Type B pancreatic cell (in vitro differentiated cells): Measurements from ENCODE around the gene SELENOK. TPM values are rescaled to one million over a fixed set of nuclear protein-coding genes. Genes with fewer than 3 reads are reported as not detected.

ENCODE experiments used
- DNase-seq: peaks from one replicate; pipeline ENCODE4 v3.0.0; 2021; ENCODE audit warnings: mixed read lengths; ENCODE audit not compliant: unreplicated experiment; ENCODE audit errors: extremely low spot score
- H3K27ac Mint-ChIP-seq: 2 replicates; pipeline ENCODE4 v1.8.0; 2021; ENCODE audit warnings: mild to moderate bottlenecking, mixed read lengths
- H3K27me3 Mint-ChIP-seq: 2 replicates; pipeline ENCODE4 v1.8.0; 2021; ENCODE audit warnings: mixed read lengths
- H3K36me3 Mint-ChIP-seq: 2 replicates; pipeline ENCODE4 v1.8.0; 2021; ENCODE audit warnings: mixed read lengths
- H3K4me1 Mint-ChIP-seq: one replicate; pipeline ENCODE4 v1.8.0; 2021; ENCODE audit warnings: mixed read lengths; ENCODE audit not compliant: unreplicated experiment
- H3K4me3 Mint-ChIP-seq: 2 replicates; pipeline ENCODE4 v1.8.0; 2021; ENCODE audit warnings: mild to moderate bottlenecking, mixed read lengths
- H3K9me3 Mint-ChIP-seq: 2 replicates; pipeline ENCODE4 v1.8.0; 2021; ENCODE audit warnings: mixed read lengths
- CTCF ChIP-seq: fragments of 200-600 bp; sonication (generic); conservative IDR thresholded peaks from 2 replicates; pipeline ENCODE4 v1.5.0; 2021; ENCODE audit warnings: antibody characterized with exemption, mild to moderate bottlenecking
- total RNA-seq: library from RNA; stranded (reverse); gene quantifications from 2 replicates; pipeline ENCODE4 v1.2.1, GENCODE V29; 2021; ENCODE audit warnings: low replicate concordance

SELENOK gene
- total RNA-seq, 1 donor from 2014 or later = 46.8 TPM

DNA sequence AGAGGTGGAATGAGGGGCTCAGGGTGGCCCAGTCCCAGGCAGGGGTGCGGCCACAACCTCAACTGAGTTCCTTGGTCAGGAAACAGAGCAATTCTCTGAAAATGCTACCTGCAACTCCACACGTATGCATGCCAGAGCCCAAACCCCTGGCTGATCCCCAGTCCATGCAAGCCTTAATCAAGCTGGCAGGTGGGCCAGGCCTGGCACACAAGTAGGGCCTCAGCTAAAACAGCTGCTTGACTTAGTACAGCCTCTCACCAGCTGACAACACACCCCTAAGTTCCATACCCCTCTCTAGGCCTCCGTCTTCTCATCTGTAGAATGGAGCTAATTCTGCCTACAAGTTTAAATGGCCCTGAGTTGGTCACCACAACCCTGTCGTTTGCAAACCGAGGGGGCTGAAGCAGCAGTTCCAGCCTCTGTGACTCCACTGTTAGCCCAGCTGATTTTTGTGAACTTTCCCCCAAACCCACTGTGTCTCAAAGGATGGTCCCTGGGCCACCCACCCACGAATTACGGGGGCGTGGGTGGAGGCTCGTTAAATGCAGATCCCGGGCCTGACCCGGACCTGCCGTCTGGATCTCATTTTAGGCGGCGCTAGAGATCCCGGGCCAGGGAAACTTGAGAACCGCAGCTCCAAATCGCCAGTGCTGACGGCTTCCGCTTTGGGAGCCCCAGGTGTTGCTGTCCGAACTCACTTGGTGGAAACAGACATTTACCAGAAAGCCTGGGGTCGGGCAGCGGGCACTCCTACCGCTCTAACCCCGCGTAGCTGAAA is 46.4 kb downstream of the SELENOK start:
- Mint-ChIP-seq H3K4me1 (peaks cover 30% of the 10 kb centered on the region), H3K4me3 (peak overlapping the region; percentile 84), H3K27ac (peak overlapping the region; percentile 73), H3K9me3 (no peaks in the 10 kb centered on the region), H3K27me3 (peaks cover 18% of the 10 kb centered on the region), H3K36me3 (peaks cover 5% of the 10 kb centered on the region)
- peak; percentile 48 for TF ChIP-seq CTCF
- no peak for DNase-seq

GRCh38 chr3:53844262-53845102 is 47.2 kb downstream of the SELENOK start:
- H3K9me3 Mint-ChIP-seq = no peaks in the 10 kb centered on the region
- peak overlapping the region; percentile 73 for H3K27ac Mint-ChIP-seq
- H3K36me3 Mint-ChIP-seq = peaks cover 5% of the 10 kb centered on the region
- no peak for DNase-seq
- H3K4me1 Mint-ChIP-seq = peaks cover 30% of the 10 kb centered on the region
- peak overlapping the region; percentile 75 for H3K4me3 Mint-ChIP-seq
- TF ChIP-seq CTCF = no peak
- H3K27me3 Mint-ChIP-seq = peaks cover 18% of the 10 kb centered on the region

GRCh38 chr3:53843195-53844177 is 48.2 kb downstream of the SELENOK start:
- Mint-ChIP-seq H3K36me3 (no peaks in the 10 kb centered on the region), H3K4me1 (peaks cover 30% of the 10 kb centered on the region), H3K4me3 (peak overlapping the region; percentile 28), H3K27ac (peak overlapping the region; percentile 29), H3K9me3 (no peaks in the 10 kb centered on the region), H3K27me3 (peaks cover 14% of the 10 kb centered on the region)
- no peak for TF ChIP-seq CTCF
- DNase-seq = no peak

- Mint-ChIP-seq H3K36me3 (no peaks in the 10 kb centered on the region), H3K9me3 (no peaks in the 10 kb centered on the region), H3K27ac (no peak overlapping the region), H3K4me3 (peak overlapping the region; percentile 70), H3K27me3 (peaks cover 11% of the 10 kb centered on the region), H3K4me1 (peaks cover 30% of the 10 kb centered on the region)
- TF ChIP-seq CTCF = peak; percentile 64
- DNase-seq = no peak
Observed at GRCh38 chr3:53842436-53843194, 49.0 kb downstream of the SELENOK start.
